GM23338 (cell line): ENCODE measurements around the gene KAZN. TPM values are rescaled to one million over a fixed set of nuclear protein-coding genes. Genes with fewer than 3 reads are reported as not detected.

Experiments used
- ATAC-seq: fragments of 200-7000 bp; cut with Tn5 transposase; 3 replicates; pipeline ENCODE4 v1.9.1; 2020
- DNase-seq: peaks from one replicate; pipeline ENCODE4 v3.0.0-alpha.2; 2015; ENCODE audit warnings: low spot score
- H2AFZ ChIP-seq: fragments of 200-600 bp; sonication (generic); 2 replicates; pipeline ENCODE4 v1.8.0; 2016; ENCODE audit warnings: antibody characterized with exemption, mild to moderate bottlenecking, moderate library complexity
- H3F3A ChIP-seq: fragments of 200-600 bp; sonication (generic); replicated peaks from 2 replicates; pipeline ENCODE4 v1.8.0; 2017; ENCODE audit warnings: antibody characterized with exemption, mixed run types, low read depth
- H3K27ac ChIP-seq: fragments of 200-600 bp; sonication (generic); 2 replicates; pipeline ENCODE4 v1.6.1; 2016; ENCODE audit warnings: low read depth
- H3K27me3 ChIP-seq: fragments of 200-600 bp; sonication (generic); 2 replicates; pipeline ENCODE4 v1.8.0; 2016; ENCODE audit warnings: mild to moderate bottlenecking, mixed run types, moderate library complexity; ENCODE audit not compliant: insufficient read depth
- H3K36me3 ChIP-seq: fragments of 200-600 bp; sonication (generic); 2 replicates; pipeline ENCODE4 v1.8.0; 2016; ENCODE audit warnings: mild to moderate bottlenecking; ENCODE audit not compliant: insufficient read depth
- H3K4me1 ChIP-seq: fragments of 200-600 bp; sonication (generic); 2 replicates; pipeline ENCODE4 v1.8.0; 2016; ENCODE audit warnings: mild to moderate bottlenecking, moderate library complexity; ENCODE audit not compliant: insufficient read depth
- H3K4me2 ChIP-seq: fragments of 200-600 bp; sonication (generic); 2 replicates; pipeline ENCODE4 v1.7.1; 2017; ENCODE audit warnings: mixed run types
- H3K4me3 ChIP-seq: fragments of 200-600 bp; sonication (generic); 2 replicates; pipeline ENCODE4 v1.6.1; 2016; ENCODE audit warnings: mixed run types
- H3K79me2 ChIP-seq: fragments of 200-600 bp; sonication (generic); replicated peaks from 2 replicates; pipeline ENCODE4 v1.8.0; 2017; ENCODE audit warnings: mild to moderate bottlenecking; ENCODE audit not compliant: insufficient read depth
- H3K9me2 ChIP-seq: fragments of 200-600 bp; sonication (generic); 2 replicates; pipeline ENCODE4 v1.8.0; 2017; ENCODE audit not compliant: insufficient read depth
- H4K20me1 ChIP-seq: fragments of 200-600 bp; sonication (generic); replicated peaks from 2 replicates; pipeline ENCODE4 v1.8.0; 2017; ENCODE audit warnings: mild to moderate bottlenecking; ENCODE audit not compliant: insufficient read depth
- H3K27ac Mint-ChIP-seq: 2 replicates; pipeline ENCODE4 v1.8.0; 2020; ENCODE audit warnings: inconsistent platforms, mild to moderate bottlenecking, moderate library complexity, mixed read lengths
- H3K27me3 Mint-ChIP-seq: 3 replicates; pipeline ENCODE4 v1.8.0; 2022; ENCODE audit warnings: low read depth, mild to moderate bottlenecking, moderate library complexity, mixed read lengths, inconsistent platforms; ENCODE audit not compliant: insufficient read depth, poor library complexity
- H3K36me3 Mint-ChIP-seq: 3 replicates; pipeline ENCODE4 v1.8.0; 2021; ENCODE audit warnings: low read depth, mild to moderate bottlenecking, inconsistent platforms, moderate library complexity, mixed read lengths
- H3K4me1 Mint-ChIP-seq: 3 replicates; pipeline ENCODE4 v1.8.0; 2020; ENCODE audit warnings: mild to moderate bottlenecking, inconsistent platforms, mixed read lengths
- H3K4me3 Mint-ChIP-seq: 3 replicates; pipeline ENCODE4 v1.8.0; 2021; ENCODE audit warnings: moderate library complexity, mild to moderate bottlenecking, inconsistent platforms, mixed read lengths
- H3K9me3 Mint-ChIP-seq: 3 replicates; pipeline ENCODE4 v1.8.0; 2020; ENCODE audit warnings: moderate library complexity, mild to moderate bottlenecking, inconsistent platforms, mixed read lengths
- CTCF ChIP-seq, 2 experiments: fragments of 200-600 bp in 1 of 2; sonication (generic) in 1 of 2; conservative IDR thresholded peaks; 2 replicates each; pipeline versions ENCODE4 v1.5.1 to v1.6.1; 2016 to 2017; ENCODE audit warnings: antibody characterized with exemption in 2 of 2, low read depth in 2 of 2, mild to moderate bottlenecking in 2 of 2, moderate library complexity in 1 of 2
- ETS1 ChIP-seq: IDR thresholded peaks from 2 replicates; pipeline ENCODE4 v1.6.1; 2016; ENCODE audit warnings: antibody characterized with exemption
- JUNB ChIP-seq: IDR thresholded peaks from one replicate; pipeline ENCODE4 v1.6.1; 2016; ENCODE audit warnings: antibody characterized with exemption; ENCODE audit not compliant: unreplicated experiment
- POLR2AphosphoS5 ChIP-seq: IDR thresholded peaks from 2 replicates; pipeline ENCODE4 v1.6.1; 2016; ENCODE audit warnings: antibody characterized with exemption, low read depth
- STAT1 ChIP-seq: IDR thresholded peaks from one replicate; pipeline ENCODE4 v1.6.1; 2016; ENCODE audit warnings: antibody characterized with exemption; ENCODE audit not compliant: unreplicated experiment
- ZNF331 ChIP-seq: fragments of 250-450 bp; sonication (Bioruptor Pico); IDR thresholded peaks from 2 replicates; pipeline ENCODE4 v1.5.0; 2020; ENCODE audit warnings: low read depth, mild to moderate bottlenecking, moderate library complexity
- ZNF462 ChIP-seq: fragments of 250-450 bp; sonication (Bioruptor Pico); IDR thresholded peaks from 2 replicates; pipeline ENCODE4 v1.5.0; 2020; ENCODE audit warnings: mild to moderate bottlenecking, moderate library complexity
- polyA plus RNA-seq: library from polyadenylated mRNA; unstranded; fragments of >200 nt; fragmentation: Nextera tagmentation; extraction: Ambion mirVana; gene quantifications from 2 replicates; pipeline ENCODE4 v1.2.1, GENCODE V29; 2016
- total RNA-seq: library from RNA; depleted of rRNA; stranded (reverse); fragments of >200 nt; shearing (Covaris generic); gene quantifications from 2 replicates; pipeline ENCODE4 v1.2.3, GENCODE V29; 2014

The KAZN gene
- total and polyA plus RNA-seq, 2 experiments from 2014 or later: 9.9 to 15.0 TPM

- peaks cover 14% of the 10 kb centered on the region; the same call in 2 of the 3 replicates for H3K36me3 Mint-ChIP-seq
Observed at GRCh38 chr1:14648896-14649855, 50.7 kb downstream of the KAZN start.

More at GRCh38 chr1:14648896-14649855, 50.7 kb downstream of the KAZN start:
- no peaks in the 10 kb centered on the region for H3K9me2 ChIP-seq
- no peaks in the 10 kb centered on the region for H3K4me1 Mint-ChIP-seq
- H4K20me1 ChIP-seq: peaks cover 10% of the 10 kb centered on the region; the same call in 1 of the 2 replicates
- no peaks in the 10 kb centered on the region for H3F3A ChIP-seq
- no peaks in the 10 kb centered on the region for H3K27me3 ChIP-seq
- no peak overlapping the region for H3K4me2 ChIP-seq
- H3K27me3 Mint-ChIP-seq: no peaks in the 10 kb centered on the region
- no peak overlapping the region for H3K4me3 Mint-ChIP-seq
- no peak overlapping the region for H3K27ac Mint-ChIP-seq
- H3K4me3 ChIP-seq: no peak overlapping the region
- TF ChIP-seq ZNF331 (CRISPR knock-in tag) (no peak), CTCF (conservative IDR thresholded peaks at IDR 0.05; ENCODE audit: low read depth in 2 of 2) (no peak), STAT1 (no peak), POLR2AphosphoS5 (no peak), JUNB (no peak), ZNF462 (no peak), ETS1 (no peak)
- H2AFZ ChIP-seq: no peak overlapping the region
- ATAC-seq (no peak), DNase-seq (no peak)
- H3K9me3 Mint-ChIP-seq: peaks cover 18% of the 10 kb centered on the region
- peaks cover 9% of the 10 kb centered on the region for H3K4me1 ChIP-seq
- H3K36me3 ChIP-seq: no peaks in the 10 kb centered on the region; the same call in 1 of the 2 replicates
- H3K79me2 ChIP-seq: peaks cover 55% of the 10 kb centered on the region
- H3K27ac ChIP-seq: no peak overlapping the region
